ENCODE measurements around the gene FUBP3. TPM values are rescaled to one million over a fixed set of nuclear protein-coding genes. Genes with fewer than 3 reads are reported as not detected.

FUBP3 gene
- total RNA-seq, 1 experiment from 2014 or later = 73.7 TPM

DNA sequence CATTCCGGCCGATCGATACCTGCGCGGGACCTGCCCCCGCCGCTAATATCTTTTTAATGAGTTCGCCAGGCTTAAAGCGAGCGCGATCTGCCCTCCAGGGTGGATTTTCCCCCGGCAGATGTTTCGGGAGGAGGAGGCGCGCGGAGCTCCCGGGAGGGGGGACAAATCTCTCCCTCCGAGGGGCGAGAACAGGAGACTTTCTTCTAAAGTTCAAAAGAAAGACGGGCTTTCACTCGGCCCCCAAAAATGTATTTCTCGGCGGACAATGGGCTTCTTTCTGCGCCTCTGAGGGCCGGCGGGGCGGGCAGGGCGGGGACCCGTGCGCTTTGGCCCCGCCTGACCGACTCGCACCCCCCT, 80.9 kb downstream of the FUBP3 start:
- no peaks in the 10 kb centered on the region for H3K27me3 ChIP-seq (ENCODE audit: insufficient read depth, low read length)
- no peak overlapping the region for H3K4me2 ChIP-seq (ENCODE audit: low read length)
- ChIA-PET CTCF (no interaction called here), RAD21 (ENCODE audit: low non-redundant PET in 1 of 2, low total read pairs in 2 of 2, uncharacterized antibody in 2 of 2, unreplicated experiment in 2 of 2) (no interaction called here), POLR2A (no interaction called here)
- no peaks in the 10 kb centered on the region for H4K20me1 ChIP-seq (ENCODE audit: insufficient read depth)
- DNase-seq (ENCODE audit: low read depth, low spot score) (no peak), ATAC-seq (no peak)
- H3K36me3 ChIP-seq (ENCODE audit: control insufficient read depth in 1 of 2, insufficient read depth in 2 of 2, low read length in 2 of 2) = no peaks in the 10 kb centered on the region
- no peak overlapping the region for H3K4me3 ChIP-seq (replicated peaks in 1 of 2; ENCODE audit: low read depth in 1 of 2, low read length in 2 of 2)
- H2AFZ ChIP-seq (ENCODE audit: low read depth, low read length, poor library complexity, severe bottlenecking) = no peak overlapping the region
- no peaks in the 10 kb centered on the region for H3K9me2 ChIP-seq (ENCODE audit: insufficient read depth)
- H3K9ac ChIP-seq (ENCODE audit: low read length) = no peak overlapping the region
- H3K4me1 ChIP-seq (ENCODE audit: control insufficient read depth in 1 of 2, insufficient read depth in 2 of 2, low read length in 2 of 2) = no peaks in the 10 kb centered on the region
- H3K79me2 ChIP-seq (ENCODE audit: insufficient read depth, low read length) = no peaks in the 10 kb centered on the region
- intact Hi-C loops (cut with micrococcal nuclease) = no loop called here
- TF ChIP-seq CBX3 (IDR thresholded peaks at IDR 0.05; ENCODE audit: low read depth) (no peak), JUND (IDR thresholded peaks at IDR 0.05) (no peak), SP1 (IDR thresholded peaks at IDR 0.05; ENCODE audit: low read depth) (no peak), TCF7L2 (IDR thresholded peaks at IDR 0.05; ENCODE audit: borderline replicate concordance, extremely low read depth, insufficient read depth, insufficient read length) (no peak), EGR1 (IDR thresholded peaks at IDR 0.05; ENCODE audit: low read depth) (no peak), ZFX (IDR thresholded peaks at IDR 0.05) (no peak), FOSL1 (IDR thresholded peaks at IDR 0.05; ENCODE audit: low read depth) (no peak), POLR2AphosphoS5 (IDR thresholded peaks at IDR 0.05; ENCODE audit: low read depth, low read length) (no peak), CEBPB (IDR thresholded peaks at IDR 0.05; ENCODE audit: low read depth) (no peak), SRF (IDR thresholded peaks at IDR 0.05; ENCODE audit: low read depth) (no peak), RAD21 (IDR thresholded peaks at IDR 0.05; ENCODE audit: low read depth) (no peak), YY1 (IDR thresholded peaks at IDR 0.05; ENCODE audit: extremely low read depth, insufficient replicate concordance, low read depth, low read length) (no peak), SIN3A (IDR thresholded peaks at IDR 0.05; ENCODE audit: low read depth) (no peak)
- TF ChIP-seq, protein P1, sequence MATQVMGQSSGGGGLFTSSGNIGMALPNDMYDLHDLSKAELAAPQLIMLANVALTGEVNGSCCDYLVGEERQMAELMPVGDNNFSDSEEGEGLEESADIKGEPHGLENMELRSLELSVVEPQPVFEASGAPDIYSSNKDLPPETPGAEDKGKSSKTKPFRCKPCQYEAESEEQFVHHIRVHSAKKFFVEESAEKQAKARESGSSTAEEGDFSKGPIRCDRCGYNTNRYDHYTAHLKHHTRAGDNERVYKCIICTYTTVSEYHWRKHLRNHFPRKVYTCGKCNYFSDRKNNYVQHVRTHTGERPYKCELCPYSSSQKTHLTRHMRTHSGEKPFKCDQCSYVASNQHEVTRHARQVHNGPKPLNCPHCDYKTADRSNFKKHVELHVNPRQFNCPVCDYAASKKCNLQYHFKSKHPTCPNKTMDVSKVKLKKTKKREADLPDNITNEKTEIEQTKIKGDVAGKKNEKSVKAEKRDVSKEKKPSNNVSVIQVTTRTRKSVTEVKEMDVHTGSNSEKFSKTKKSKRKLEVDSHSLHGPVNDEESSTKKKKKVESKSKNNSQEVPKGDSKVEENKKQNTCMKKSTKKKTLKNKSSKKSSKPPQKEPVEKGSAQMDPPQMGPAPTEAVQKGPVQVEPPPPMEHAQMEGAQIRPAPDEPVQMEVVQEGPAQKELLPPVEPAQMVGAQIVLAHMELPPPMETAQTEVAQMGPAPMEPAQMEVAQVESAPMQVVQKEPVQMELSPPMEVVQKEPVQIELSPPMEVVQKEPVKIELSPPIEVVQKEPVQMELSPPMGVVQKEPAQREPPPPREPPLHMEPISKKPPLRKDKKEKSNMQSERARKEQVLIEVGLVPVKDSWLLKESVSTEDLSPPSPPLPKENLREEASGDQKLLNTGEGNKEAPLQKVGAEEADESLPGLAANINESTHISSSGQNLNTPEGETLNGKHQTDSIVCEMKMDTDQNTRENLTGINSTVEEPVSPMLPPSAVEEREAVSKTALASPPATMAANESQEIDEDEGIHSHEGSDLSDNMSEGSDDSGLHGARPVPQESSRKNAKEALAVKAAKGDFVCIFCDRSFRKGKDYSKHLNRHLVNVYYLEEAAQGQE (IDR thresholded peaks at IDR 0.05; ENCODE audit: low read depth) = no peak
- TF ChIP-seq, protein P2, sequence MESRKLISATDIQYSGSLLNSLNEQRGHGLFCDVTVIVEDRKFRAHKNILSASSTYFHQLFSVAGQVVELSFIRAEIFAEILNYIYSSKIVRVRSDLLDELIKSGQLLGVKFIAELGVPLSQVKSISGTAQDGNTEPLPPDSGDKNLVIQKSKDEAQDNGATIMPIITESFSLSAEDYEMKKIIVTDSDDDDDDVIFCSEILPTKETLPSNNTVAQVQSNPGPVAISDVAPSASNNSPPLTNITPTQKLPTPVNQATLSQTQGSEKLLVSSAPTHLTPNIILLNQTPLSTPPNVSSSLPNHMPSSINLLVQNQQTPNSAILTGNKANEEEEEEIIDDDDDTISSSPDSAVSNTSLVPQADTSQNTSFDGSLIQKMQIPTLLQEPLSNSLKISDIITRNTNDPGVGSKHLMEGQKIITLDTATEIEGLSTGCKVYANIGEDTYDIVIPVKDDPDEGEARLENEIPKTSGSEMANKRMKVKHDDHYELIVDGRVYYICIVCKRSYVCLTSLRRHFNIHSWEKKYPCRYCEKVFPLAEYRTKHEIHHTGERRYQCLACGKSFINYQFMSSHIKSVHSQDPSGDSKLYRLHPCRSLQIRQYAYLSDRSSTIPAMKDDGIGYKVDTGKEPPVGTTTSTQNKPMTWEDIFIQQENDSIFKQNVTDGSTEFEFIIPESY (IDR thresholded peaks at IDR 0.05; ENCODE audit: extremely low read depth, insufficient replicate concordance, low read length) = no peak
- TF ChIP-seq, protein P3, sequence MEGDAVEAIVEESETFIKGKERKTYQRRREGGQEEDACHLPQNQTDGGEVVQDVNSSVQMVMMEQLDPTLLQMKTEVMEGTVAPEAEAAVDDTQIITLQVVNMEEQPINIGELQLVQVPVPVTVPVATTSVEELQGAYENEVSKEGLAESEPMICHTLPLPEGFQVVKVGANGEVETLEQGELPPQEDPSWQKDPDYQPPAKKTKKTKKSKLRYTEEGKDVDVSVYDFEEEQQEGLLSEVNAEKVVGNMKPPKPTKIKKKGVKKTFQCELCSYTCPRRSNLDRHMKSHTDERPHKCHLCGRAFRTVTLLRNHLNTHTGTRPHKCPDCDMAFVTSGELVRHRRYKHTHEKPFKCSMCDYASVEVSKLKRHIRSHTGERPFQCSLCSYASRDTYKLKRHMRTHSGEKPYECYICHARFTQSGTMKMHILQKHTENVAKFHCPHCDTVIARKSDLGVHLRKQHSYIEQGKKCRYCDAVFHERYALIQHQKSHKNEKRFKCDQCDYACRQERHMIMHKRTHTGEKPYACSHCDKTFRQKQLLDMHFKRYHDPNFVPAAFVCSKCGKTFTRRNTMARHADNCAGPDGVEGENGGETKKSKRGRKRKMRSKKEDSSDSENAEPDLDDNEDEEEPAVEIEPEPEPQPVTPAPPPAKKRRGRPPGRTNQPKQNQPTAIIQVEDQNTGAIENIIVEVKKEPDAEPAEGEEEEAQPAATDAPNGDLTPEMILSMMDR (IDR thresholded peaks at IDR 0.05 in 2 of 3, conservative IDR thresholded peaks at IDR 0.05 in 1 of 3; ENCODE audit: borderline replicate concordance in 1 of 3, insufficient read depth in 1 of 3, low read depth in 2 of 3, low read length in 2 of 3) = no peak
- H3K9me3 ChIP-seq (ENCODE audit: control insufficient read depth in 1 of 2, insufficient read depth in 1 of 2, low read depth in 1 of 2, low read length in 2 of 2) = no peaks in the 10 kb centered on the region
- H3K27ac ChIP-seq (ENCODE audit: low read depth, low read length) = no peak overlapping the region
- no TSS peak for BruUV-seq (replicated peaks)

All from HCT116 (cell line).